Ascending aorta (tissue), 2 donors: ENCODE results near the gene NMUR1. TPM values are rescaled to one million over a fixed set of nuclear protein-coding genes. Genes with fewer than 3 reads are reported as not detected.
"Not testable (repeated sequence)": the region's sequence is repeated elsewhere in the genome, so short reads cannot be mapped to it uniquely, and the experiment has no call there.

Experiments used
- DNase-seq, 2 donors: peaks; one replicate each; pipeline ENCODE4 v3.0.0-alpha.2; 2019; ENCODE audit warnings: low spot score in 2 of 2
- H3K27ac ChIP-seq, 2 donors: fragments of 200-600 bp; sonication (generic); one replicate each; pipeline ENCODE4 v1.5.1; 2016 to 2017; ENCODE audit warnings: mild to moderate bottlenecking in 1 of 2
- H3K27me3 ChIP-seq: fragments of 200-600 bp; sonication (generic); one replicate; pipeline ENCODE4 v1.5.1; 2017
- H3K36me3 ChIP-seq, 2 donors: fragments of 200-600 bp; sonication (generic); one replicate each; pipeline ENCODE4 v1.5.1; 2016
- H3K4me1 ChIP-seq, 2 donors: fragments of 200-600 bp; sonication (generic); one replicate each; pipeline ENCODE4 v1.5.1; 2016 to 2017; ENCODE audit warnings: mild to moderate bottlenecking in 1 of 2
- H3K4me3 ChIP-seq, 2 donors: fragments of 200-600 bp; sonication (generic); one replicate each; pipeline ENCODE4 v1.5.1; 2016 to 2017; ENCODE audit warnings: mild to moderate bottlenecking in 1 of 2
- H3K9me3 ChIP-seq, 2 donors: fragments of 200-600 bp; sonication (generic); one replicate each; pipeline ENCODE4 v1.5.1; 2016
- CTCF ChIP-seq, 3 experiments: fragments of 200-600 bp in 2 of 3; fragments of 450-650 bp in 1 of 3; sonication (generic) in 2 of 3; IDR thresholded peaks; one replicate each; pipeline ENCODE4 v1.5.1; 2016 to 2019; ENCODE audit warnings: antibody characterized with exemption in 3 of 3, mild to moderate bottlenecking in 1 of 3, moderate library complexity in 1 of 3
- intact Hi-C: fragments of 100-400 bp; cut with DNase I; formaldehyde crosslinking; loops from one replicate; pipeline ENCODE4 v1.15.1; 2023
- total RNA-seq: library from RNA; depleted of rRNA; stranded (reverse); fragments of >200 nt; gene quantifications from one replicate; pipeline ENCODE4 v1.1.0, GENCODE V29; 2016

NMUR1 gene
- total RNA-seq, 1 donor from 2014 or later: 1.8 TPM

- H3K27ac ChIP-seq: no peak overlapping the region
- no peaks in the 10 kb centered on the region for H3K36me3 ChIP-seq
- DNase-seq: no peak
- H3K27me3 ChIP-seq: no peaks in the 10 kb centered on the region
- intact Hi-C loops: no loop called here
- no peaks in the 10 kb centered on the region for H3K4me1 ChIP-seq
- no peak for TF ChIP-seq CTCF (IDR thresholded peaks at IDR 0.05)
- no peaks in the 10 kb centered on the region for H3K9me3 ChIP-seq
- H3K4me3 ChIP-seq: no peak overlapping the region
Measured at GRCh38 chr2:231573698-231574421, 43.6 kb upstream of the NMUR1 start.

- intact Hi-C loops: no loop called here
- TF ChIP-seq CTCF (IDR thresholded peaks at IDR 0.05): no peak
- Histone ChIP-seq H3K9me3 (no peaks in the 10 kb centered on the region), H3K27ac (no peak overlapping the region), H3K4me3 (no peak overlapping the region), H3K36me3 (no peaks in the 10 kb centered on the region), H3K27me3 (no peaks in the 10 kb centered on the region), H3K4me1 (no peaks in the 10 kb centered on the region)
- no peak for DNase-seq
Measured at GRCh38 chr2:231573096-231573495, 42.9 kb upstream of the NMUR1 start.

- no peak overlapping the region for H3K4me3 ChIP-seq
- H3K36me3 ChIP-seq: no peaks in the 10 kb centered on the region
- no peak for TF ChIP-seq CTCF (IDR thresholded peaks at IDR 0.05)
- no peak for DNase-seq
- no peak overlapping the region for H3K27ac ChIP-seq
- H3K27me3 ChIP-seq: no peaks in the 10 kb centered on the region
- H3K9me3 ChIP-seq: no peaks in the 10 kb centered on the region
- intact Hi-C loops: no loop called here
- H3K4me1 ChIP-seq: no peaks in the 10 kb centered on the region
Measured at GRCh38 chr2:231571661-231572191, 41.5 kb upstream of the NMUR1 start.

GRCh38 chr2:231570915-231571314 lies 40.7 kb upstream of the NMUR1 start:
- H3K27ac ChIP-seq, H3K27me3 ChIP-seq, H3K36me3 ChIP-seq, H3K4me3 ChIP-seq, DNase-seq, H3K4me1 ChIP-seq, intact Hi-C loops, H3K9me3 ChIP-seq: not testable (repeated sequence)

GRCh38 chr2:231568785-231569435 lies 38.7 kb upstream of the NMUR1 start:
- no peaks in the 10 kb centered on the region for H3K4me1 ChIP-seq
- H3K9me3 ChIP-seq: no peaks in the 10 kb centered on the region
- no peaks in the 10 kb centered on the region for H3K27me3 ChIP-seq
- TF ChIP-seq CTCF (IDR thresholded peaks at IDR 0.05): no peak
- H3K36me3 ChIP-seq: no peaks in the 10 kb centered on the region
- intact Hi-C loops: no loop called here
- H3K27ac ChIP-seq: no peak overlapping the region
- no peak for DNase-seq
- no peak overlapping the region for H3K4me3 ChIP-seq

- intact Hi-C loops: no loop called here
- no peaks in the 10 kb centered on the region for H3K36me3 ChIP-seq
- no peak overlapping the region for H3K4me3 ChIP-seq
- no peak for DNase-seq
- H3K4me1 ChIP-seq: no peaks in the 10 kb centered on the region
- no peaks in the 10 kb centered on the region for H3K27me3 ChIP-seq
- no peak for TF ChIP-seq CTCF (IDR thresholded peaks at IDR 0.05)
- no peak overlapping the region for H3K27ac ChIP-seq
- no peaks in the 10 kb centered on the region for H3K9me3 ChIP-seq
Measured at GRCh38 chr2:231568098-231568784, 38.0 kb upstream of the NMUR1 start.
